ENCODE data around the gene ZFP36.

DNA sequence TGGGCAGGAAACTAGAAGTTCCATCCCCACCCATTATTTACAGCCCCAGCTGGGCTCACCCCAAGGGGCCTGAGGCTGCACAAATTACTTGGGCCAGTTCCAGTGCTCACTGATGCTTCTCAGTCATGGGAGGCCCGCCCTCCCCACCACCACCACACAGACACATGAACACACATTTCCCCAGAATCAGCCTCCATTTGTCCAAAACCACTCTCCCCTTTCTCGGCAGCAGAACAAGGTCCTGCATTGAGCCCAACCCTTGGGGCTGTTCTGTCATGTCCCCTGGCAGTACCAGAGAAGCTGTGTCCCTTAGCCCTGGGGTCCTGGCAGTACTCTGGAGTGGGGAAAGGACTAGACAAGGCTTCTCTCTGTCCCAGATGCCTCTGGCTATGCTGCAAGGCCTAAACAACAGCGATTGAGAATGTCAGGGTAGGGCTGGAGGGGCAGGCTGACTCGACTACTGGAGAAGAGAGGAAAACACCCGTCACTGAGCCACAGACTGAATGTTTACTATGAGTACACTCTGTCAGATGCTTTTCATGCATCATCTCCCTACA lies 42.7 kb upstream of the ZFP36 start:
- TF ChIP-seq, protein P1, sequence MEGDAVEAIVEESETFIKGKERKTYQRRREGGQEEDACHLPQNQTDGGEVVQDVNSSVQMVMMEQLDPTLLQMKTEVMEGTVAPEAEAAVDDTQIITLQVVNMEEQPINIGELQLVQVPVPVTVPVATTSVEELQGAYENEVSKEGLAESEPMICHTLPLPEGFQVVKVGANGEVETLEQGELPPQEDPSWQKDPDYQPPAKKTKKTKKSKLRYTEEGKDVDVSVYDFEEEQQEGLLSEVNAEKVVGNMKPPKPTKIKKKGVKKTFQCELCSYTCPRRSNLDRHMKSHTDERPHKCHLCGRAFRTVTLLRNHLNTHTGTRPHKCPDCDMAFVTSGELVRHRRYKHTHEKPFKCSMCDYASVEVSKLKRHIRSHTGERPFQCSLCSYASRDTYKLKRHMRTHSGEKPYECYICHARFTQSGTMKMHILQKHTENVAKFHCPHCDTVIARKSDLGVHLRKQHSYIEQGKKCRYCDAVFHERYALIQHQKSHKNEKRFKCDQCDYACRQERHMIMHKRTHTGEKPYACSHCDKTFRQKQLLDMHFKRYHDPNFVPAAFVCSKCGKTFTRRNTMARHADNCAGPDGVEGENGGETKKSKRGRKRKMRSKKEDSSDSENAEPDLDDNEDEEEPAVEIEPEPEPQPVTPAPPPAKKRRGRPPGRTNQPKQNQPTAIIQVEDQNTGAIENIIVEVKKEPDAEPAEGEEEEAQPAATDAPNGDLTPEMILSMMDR (IDR thresholded peaks at IDR 0.05) = no peak
- no peak for TF ChIP-seq CEBPB (IDR thresholded peaks at IDR 0.05)
- no peak for TF ChIP-seq HDAC2 (IDR thresholded peaks at IDR 0.05)
- TF ChIP-seq MYC (IDR thresholded peaks at IDR 0.05; ENCODE audit: borderline replicate concordance, low read length) = no peak
- TF ChIP-seq POLR2A (IDR thresholded peaks at IDR 0.05; ENCODE audit: low read length) = no peak
